K562 (cell line): Measurements from ENCODE around the gene HACL1.

Experiments used
- CTCF ChIP-seq, 3 experiments: IDR thresholded peaks in 2 of 3; conservative IDR thresholded peaks in 1 of 3; 2 replicates each; pipeline ENCODE4 v1.5.1; 2011 to 2012; ENCODE audit warnings: low read length in 3 of 3, mild to moderate bottlenecking in 3 of 3, control low read depth in 2 of 3, improper control_type of control experiment in 1 of 3, inconsistent platforms in 1 of 3, low read depth in 1 of 3, mixed read lengths in 1 of 3, moderate library complexity in 1 of 3; ENCODE audit not compliant: insufficient read depth in 2 of 3
- KDM5B ChIP-seq: fragments of 200-600 bp; sonication (generic); IDR thresholded peaks from 2 replicates; pipeline ENCODE4 v1.6.1; 2012; ENCODE audit warnings: low read depth, mild to moderate bottlenecking, moderate library complexity, low read length, control low read depth, inconsistent platforms; ENCODE audit not compliant: insufficient replicate concordance
- NR2C1 ChIP-seq, 2 experiments: fragments of 450-650 bp; IDR thresholded peaks; 2 replicates each; pipeline ENCODE4 v1.6.1; 2017; ENCODE audit warnings: mild to moderate bottlenecking in 2 of 2, antibody characterized with exemption in 1 of 2, inconsistent platforms in 1 of 2, missing compliant biosample characterization in 1 of 2, missing genetic modification characterization in 1 of 2
- POLR2A ChIP-seq: fragments of 450-650 bp; conservative IDR thresholded peaks from 2 replicates; pipeline ENCODE4 v1.6.1; 2016
- RNF2 ChIP-seq: sonication (generic); IDR thresholded peaks from 2 replicates; pipeline ENCODE4 v1.6.1; 2016

DNA sequence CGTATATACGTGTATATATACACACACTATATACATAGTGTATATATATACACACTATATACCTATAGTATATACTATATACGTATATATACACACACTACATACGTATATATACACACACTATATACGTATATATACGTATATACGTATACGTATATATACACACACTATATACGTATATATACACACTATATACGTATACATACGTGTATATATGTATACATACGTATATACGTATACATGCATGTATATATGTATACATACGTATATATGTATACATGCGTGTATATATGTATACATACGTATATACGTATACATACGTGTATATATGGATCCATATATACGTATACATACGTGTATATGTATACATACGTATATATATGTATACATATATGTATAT lies 9.4 kb downstream of the HACL1 start:
- TF ChIP-seq NR2C1 (IDR thresholded peaks at IDR 0.05) (no peak), NR2C1 (tag; IDR thresholded peaks at IDR 0.05) (no peak), RNF2 (no peak), CTCF (IDR thresholded peaks at IDR 0.05 in 2 of 3, conservative IDR thresholded peaks at IDR 0.05 in 1 of 3; ENCODE audit: insufficient read depth in 2 of 3, low read depth in 1 of 3, low read length in 3 of 3) (no peak), KDM5B (no peak), POLR2A (no peak)
